Mesendoderm (in vitro differentiated cells): ENCODE measurements around the gene ZDHHC19. TPM values are rescaled to one million over a fixed set of nuclear protein-coding genes. Genes with fewer than 3 reads are reported as not detected.

Experiments used
- DNase-seq: peaks from one replicate; pipeline ENCODE4 v3.0.0; 2013
- H2AK5ac ChIP-seq: 2 replicates; pipeline ENCODE4 v1.6.1; 2013; ENCODE audit warnings: low read length, inconsistent platforms
- H2BK120ac ChIP-seq: 2 replicates; pipeline ENCODE4 v1.6.1; 2013; ENCODE audit warnings: low read depth, mild to moderate bottlenecking, low read length, moderate library complexity, mixed read lengths
- H2BK15ac ChIP-seq: replicated peaks from 2 replicates; pipeline ENCODE4 v1.6.1; 2013; ENCODE audit warnings: low read depth, mild to moderate bottlenecking, moderate library complexity
- H2BK5ac ChIP-seq: 2 replicates; pipeline ENCODE4 v1.6.1; 2013; ENCODE audit warnings: low read length, inconsistent platforms
- H3K18ac ChIP-seq: 2 replicates; pipeline ENCODE4 v1.6.1; 2013; ENCODE audit warnings: mild to moderate bottlenecking, low read length, mixed read lengths
- H3K23ac ChIP-seq: one replicate; pipeline ENCODE4 v1.6.1; 2013; ENCODE audit warnings: low read length
- H3K27ac ChIP-seq: 2 replicates; pipeline ENCODE4 v1.5.1; 2013; ENCODE audit warnings: low read depth, mild to moderate bottlenecking, inconsistent platforms, low read length, moderate library complexity
- H3K27me3 ChIP-seq: 2 replicates; pipeline ENCODE4 v1.6.1; 2013; ENCODE audit warnings: low read length, control low read depth, mild to moderate bottlenecking, inconsistent platforms; ENCODE audit not compliant: insufficient read depth, poor library complexity
- H3K36me3 ChIP-seq: 2 replicates; pipeline ENCODE4 v1.6.1; 2013; ENCODE audit warnings: low read length, inconsistent platforms; ENCODE audit not compliant: control insufficient read depth, insufficient read depth
- H3K4ac ChIP-seq: one replicate; pipeline ENCODE4 v1.6.1; 2013; ENCODE audit warnings: low read depth, mild to moderate bottlenecking, low read length, moderate library complexity
- H3K4me1 ChIP-seq: 2 replicates; pipeline ENCODE4 v1.6.1; 2013; ENCODE audit warnings: low read depth, low read length, inconsistent platforms; ENCODE audit not compliant: control insufficient read depth
- H3K4me2 ChIP-seq: 2 replicates; pipeline ENCODE4 v1.6.1; 2013; ENCODE audit warnings: low read length
- H3K4me3 ChIP-seq: 2 replicates; pipeline ENCODE4 v1.5.1; 2013; ENCODE audit warnings: mild to moderate bottlenecking, low read length
- H3K56ac ChIP-seq: one replicate; pipeline ENCODE4 v1.6.1; 2013; ENCODE audit warnings: low read length
- H3K79me1 ChIP-seq: 2 replicates; pipeline ENCODE4 v1.6.1; 2013; ENCODE audit warnings: low read length, inconsistent platforms
- H3K79me2 ChIP-seq: 2 replicates; pipeline ENCODE4 v1.6.1; 2013; ENCODE audit warnings: mild to moderate bottlenecking, low read length; ENCODE audit not compliant: control insufficient read depth, insufficient read depth
- H3K9ac ChIP-seq: 2 replicates; pipeline ENCODE4 v1.6.1; 2013; ENCODE audit warnings: low read length, inconsistent platforms
- H4K5ac ChIP-seq: one replicate; pipeline ENCODE4 v1.6.1; 2013; ENCODE audit warnings: low read length
- H4K8ac ChIP-seq: one replicate; pipeline ENCODE4 v1.6.1; 2013; ENCODE audit warnings: low read depth, mild to moderate bottlenecking, control low read depth, low read length, moderate library complexity
- WGBS: extraction: QIAGEN DNeasy Blood & Tissue Kit; methylation state at CpG from one replicate; pipeline ENCODE4 v1.1.7; 2013; ENCODE audit warnings: low lambda C conversion rate, missing lambda C conversion rate; ENCODE audit not compliant: insufficient coverage; ENCODE audit errors: extremely low coverage; 5-methylcytosine and 5-hydroxymethylcytosine counted together
- polyA plus RNA-seq, 2 experiments: library from polyadenylated mRNA; stranded (reverse); fragments of 200-250 nt; gene quantifications; one replicate each; pipeline ENCODE4 v1.2.3, GENCODE V29; 2013

The ZDHHC19 gene, protein sequence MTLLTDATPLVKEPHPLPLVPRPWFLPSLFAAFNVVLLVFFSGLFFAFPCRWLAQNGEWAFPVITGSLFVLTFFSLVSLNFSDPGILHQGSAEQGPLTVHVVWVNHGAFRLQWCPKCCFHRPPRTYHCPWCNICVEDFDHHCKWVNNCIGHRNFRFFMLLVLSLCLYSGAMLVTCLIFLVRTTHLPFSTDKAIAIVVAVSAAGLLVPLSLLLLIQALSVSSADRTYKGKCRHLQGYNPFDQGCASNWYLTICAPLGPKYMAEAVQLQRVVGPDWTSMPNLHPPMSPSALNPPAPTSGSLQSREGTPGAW
- 0.88 TPM for polyA plus RNA-seq (2013, experiment 1 of 2)
- 0.52 TPM for polyA plus RNA-seq (2013, experiment 2 of 2)

GRCh38 chr3:196210673-196211556, at the start of gene ZDHHC19:
Gene ZDHHC19 (minus strand): TSS chr3:196211400. CDS start chr3:196211315, 85 bp downstream.
- H3K4me1 ChIP-seq, result no peaks in the 10 kb centered on the region
- DNase-seq, result peak; percentile 18
- no peak within 1 kb of the TSS for H3K23ac ChIP-seq
- no peak within 1 kb of the TSS for H3K18ac ChIP-seq
- no peak within 1 kb of the TSS for H3K9ac ChIP-seq
- H3K4me3 ChIP-seq, result no peak within 1 kb of the TSS
- no peak within 1 kb of the TSS for H3K27ac ChIP-seq
- H4K5ac ChIP-seq, result no peak within 1 kb of the TSS
- no peaks in the 10 kb centered on the region for H3K27me3 ChIP-seq
- no peak within 1 kb of the TSS for H3K56ac ChIP-seq
- H3K36me3 ChIP-seq, result no peaks in the 10 kb centered on the region
- H2BK15ac ChIP-seq, result no peak within 1 kb of the TSS
- no peak within 1 kb of the TSS for H2AK5ac ChIP-seq
- H3K4me2 ChIP-seq, result no peak within 1 kb of the TSS
- H2BK120ac ChIP-seq, result no peak within 1 kb of the TSS
- H3K79me1 ChIP-seq, result no peaks in the 10 kb centered on the region
- no CpG with 5 or more reads among the region's 23 CpGs for WGBS
- H4K8ac ChIP-seq, result no peak within 1 kb of the TSS
- no peak within 1 kb of the TSS for H2BK5ac ChIP-seq
- H3K4ac ChIP-seq, result no peak within 1 kb of the TSS
- no peaks in the 10 kb centered on the region for H3K79me2 ChIP-seq

DNA sequence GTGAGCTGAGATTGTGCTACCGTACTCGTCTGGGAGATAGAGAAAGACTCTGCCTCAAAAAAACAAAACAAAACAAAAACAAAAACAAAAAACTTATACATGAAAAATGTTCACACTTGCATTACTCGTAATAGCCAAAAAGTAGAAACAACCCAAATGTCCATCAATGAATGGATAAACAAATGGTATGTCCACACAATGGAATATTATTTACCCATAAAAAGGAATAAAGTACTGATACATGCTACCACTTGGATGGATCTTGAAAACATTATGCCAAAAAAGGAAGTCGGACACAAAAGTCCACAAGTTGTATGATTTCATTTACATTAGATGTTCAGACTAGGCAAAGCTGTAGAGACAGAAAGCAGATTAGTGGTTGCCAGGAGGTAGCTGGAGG, 49.6 kb upstream of the ZDHHC19 start:
- Histone ChIP-seq H3K36me3 (no peaks in the 10 kb centered on the region), H3K4me1 (no peaks in the 10 kb centered on the region), H3K23ac (no peak overlapping the region), H3K9ac (no peak overlapping the region), H3K4me2 (no peak overlapping the region), H3K79me1 (no peaks in the 10 kb centered on the region), H3K4ac (no peak overlapping the region), H4K5ac (no peak overlapping the region), H3K18ac (no peak overlapping the region), H2BK15ac (no peak overlapping the region), H2AK5ac (no peak overlapping the region), H4K8ac (no peak overlapping the region), H2BK120ac (no peak overlapping the region), H2BK5ac (no peak overlapping the region), H3K27me3 (no peaks in the 10 kb centered on the region), H3K56ac (no peak overlapping the region), H3K27ac (no peak overlapping the region), H3K79me2 (no peaks in the 10 kb centered on the region), H3K4me3 (no peak overlapping the region)
- no peak for DNase-seq
- WGBS, result no CpG with 5 or more reads among the region's 4 CpGs

- Histone ChIP-seq H3K79me1 (no peaks in the 10 kb centered on the region), H3K56ac (no peak overlapping the region), H3K4me1 (no peaks in the 10 kb centered on the region), H3K79me2 (no peaks in the 10 kb centered on the region), H3K27ac (no peak overlapping the region), H4K8ac (no peak overlapping the region), H3K9ac (no peak overlapping the region), H3K4ac (no peak overlapping the region), H3K4me2 (no peak overlapping the region), H2BK120ac (no peak overlapping the region), H3K4me3 (no peak overlapping the region), H4K5ac (no peak overlapping the region), H3K27me3 (no peaks in the 10 kb centered on the region), H2BK5ac (no peak overlapping the region), H3K23ac (no peak overlapping the region), H2BK15ac (no peak overlapping the region), H3K36me3 (no peaks in the 10 kb centered on the region), H2AK5ac (no peak overlapping the region), H3K18ac (no peak overlapping the region)
- no peak for DNase-seq
- no CpG with 5 or more reads among the region's 1 CpG for WGBS
Measured at GRCh38 chr3:196255776-196256175, 44.6 kb upstream of the ZDHHC19 start.

- H3K23ac ChIP-seq, result no peak overlapping the region
- H3K27ac ChIP-seq, result no peak overlapping the region
- H2BK5ac ChIP-seq, result no peak overlapping the region
- no peaks in the 10 kb centered on the region for H3K36me3 ChIP-seq
- H3K27me3 ChIP-seq, result no peaks in the 10 kb centered on the region
- H3K4me2 ChIP-seq, result no peak overlapping the region
- no peaks in the 10 kb centered on the region for H3K79me1 ChIP-seq
- H4K8ac ChIP-seq, result no peak overlapping the region
- no peaks in the 10 kb centered on the region for H3K4me1 ChIP-seq
- no peak overlapping the region for H4K5ac ChIP-seq
- H3K9ac ChIP-seq, result no peak overlapping the region
- no peak overlapping the region for H2AK5ac ChIP-seq
- H3K4ac ChIP-seq, result no peak overlapping the region
- H2BK120ac ChIP-seq, result no peak overlapping the region
- no peak overlapping the region for H2BK15ac ChIP-seq
- WGBS, result no CpG with 5 or more reads among the region's 5 CpGs
- H3K4me3 ChIP-seq, result no peak overlapping the region
- no peak overlapping the region for H3K56ac ChIP-seq
- DNase-seq, result no peak
- H3K79me2 ChIP-seq, result no peaks in the 10 kb centered on the region
- no peak overlapping the region for H3K18ac ChIP-seq
Measured at GRCh38 chr3:196254376-196255283, 43.4 kb upstream of the ZDHHC19 start.

- H2BK15ac ChIP-seq, result no peak overlapping the region
- no peak overlapping the region for H2AK5ac ChIP-seq
- H3K4me2 ChIP-seq, result no peak overlapping the region
- H3K4me1 ChIP-seq, result no peaks in the 10 kb centered on the region
- DNase-seq, result no peak
- no CpG with 5 or more reads among the region's 16 CpGs for WGBS
- H3K23ac ChIP-seq, result no peak overlapping the region
- H4K5ac ChIP-seq, result no peak overlapping the region
- no peak overlapping the region for H2BK5ac ChIP-seq
- no peak overlapping the region for H3K4me3 ChIP-seq
- H3K79me1 ChIP-seq, result no peaks in the 10 kb centered on the region
- H3K27me3 ChIP-seq, result no peaks in the 10 kb centered on the region
- H3K9ac ChIP-seq, result no peak overlapping the region
- no peak overlapping the region for H3K27ac ChIP-seq
- H2BK120ac ChIP-seq, result no peak overlapping the region
- no peak overlapping the region for H3K56ac ChIP-seq
- no peak overlapping the region for H3K18ac ChIP-seq
- H3K36me3 ChIP-seq, result peaks cover 3% of the 10 kb centered on the region
- no peak overlapping the region for H4K8ac ChIP-seq
- no peak overlapping the region for H3K4ac ChIP-seq
- no peaks in the 10 kb centered on the region for H3K79me2 ChIP-seq
Measured at GRCh38 chr3:196251918-196252317, 40.7 kb upstream of the ZDHHC19 start.
